NCI-H82 treated with DMSO at 0.1 percent for 48 hours (cell line): ENCODE results near the gene IL20RB.
"Not testable (repeated sequence)": the region's sequence is repeated elsewhere in the genome, so short reads cannot be mapped to it uniquely, and the experiment has no call there.

Experiments used
- DNase-seq: peaks from one replicate; lab custom pipeline; 2025; ENCODE audit not compliant: unreplicated experiment; lab: John Stamatoyannopoulos, UW

The IL20RB gene

GRCh38 chr3:136943436-136943835, 14.3 kb upstream of the IL20RB start:
- DNase-seq, result no peak

- DNase-seq, result no peak
These were observed 10.8 kb upstream of the IL20RB start for GRCh38 chr3:136946978-136947377.

- DNase-seq, result no peak
These were observed 10.3 kb upstream of the IL20RB start for GRCh38 chr3:136947477-136947876.

GRCh38 chr3:136949146-136949545, 8.6 kb upstream of the IL20RB start:
- DNase-seq, result no peak

GRCh38 chr3:136949708-136950107, 8.1 kb upstream of the IL20RB start:
- DNase-seq, result no peak

- no peak for DNase-seq
These were observed 7.2 kb upstream of the IL20RB start for GRCh38 chr3:136950623-136951022.

GRCh38 chr3:136952292-136952691, 5.5 kb upstream of the IL20RB start:
- no peak for DNase-seq

GRCh38 chr3:136954251-136954650, 3.5 kb upstream of the IL20RB start:
- no peak for DNase-seq

- no peak for DNase-seq
These were observed 2.6 kb upstream of the IL20RB start for GRCh38 chr3:136954980-136955780.

- no peak for DNase-seq
These were observed 2.0 kb upstream of the IL20RB start for GRCh38 chr3:136955813-136956212.

- no peak for DNase-seq
These were observed 812 bp upstream of the IL20RB start for GRCh38 chr3:136956971-136957370.

- DNase-seq, result no peak
These were observed 1.2 kb downstream of the IL20RB start for GRCh38 chr3:136958939-136959338.

GRCh38 chr3:136959599-136959998, 1.8 kb downstream of the IL20RB start:
- DNase-seq, result no peak

GRCh38 chr3:136960838-136961836, 3.4 kb downstream of the IL20RB start:
- no peak for DNase-seq

GRCh38 chr3:136962927-136963326, 5.1 kb downstream of the IL20RB start:
- no peak for DNase-seq

GRCh38 chr3:136969539-136969938, 11.8 kb downstream of the IL20RB start:
- not testable (repeated sequence) for DNase-seq

GRCh38 chr3:136973352-136973751, 15.6 kb downstream of the IL20RB start:
- DNase-seq, result no peak

GRCh38 chr3:136974670-136975069, 16.9 kb downstream of the IL20RB start:
- DNase-seq, result no peak

- DNase-seq, result no peak
These were observed 21.4 kb downstream of the IL20RB start for GRCh38 chr3:136979204-136979603.

- DNase-seq, result no peak
These were observed 21.9 kb downstream of the IL20RB start for GRCh38 chr3:136979684-136980083.

- no peak for DNase-seq
These were observed 24.2 kb downstream of the IL20RB start for GRCh38 chr3:136982033-136982432.
